HL-60 (cell line): ENCODE results near the gene ZFPL1.
A peak's percentile ranks its signal among the peaks of the same experiment; 100 is the strongest.

ENCODE experiments used
- DNase-seq, 2 experiments: peaks; one replicate each; pipeline ENCODE4 v3.0.0-alpha.2; 2010 to 2020; ENCODE audit warnings: low read depth in 1 of 2, low spot score in 1 of 2
- H3K27ac ChIP-seq: fragments of 250-450 bp; sonication (Bioruptor Pico); replicated peaks from 2 replicates; pipeline ENCODE4 v1.5.1; 2020; ENCODE audit warnings: mild to moderate bottlenecking, moderate library complexity
- H3K27me3 ChIP-seq: fragments of 250-450 bp; sonication (Bioruptor Pico); 2 replicates; pipeline ENCODE4 v1.5.1; 2021; ENCODE audit warnings: mild to moderate bottlenecking, moderate library complexity; ENCODE audit not compliant: insufficient read depth, poor library complexity, severe bottlenecking
- H3K4me3 ChIP-seq: replicated peaks from 2 replicates; pipeline ENCODE4 v1.5.1; 2011; ENCODE audit warnings: mild to moderate bottlenecking, control low read depth, low read length; ENCODE audit not compliant: insufficient read depth
- GABPA ChIP-seq: IDR thresholded peaks from 2 replicates; pipeline ENCODE4 v1.6.1; 2012; ENCODE audit warnings: low read depth
- POLR2AphosphoS5 ChIP-seq: IDR thresholded peaks from 2 replicates; pipeline ENCODE4 v1.6.1; 2012; ENCODE audit warnings: low read depth
- REST ChIP-seq: IDR thresholded peaks from 2 replicates; pipeline ENCODE4 v1.6.1; 2012; ENCODE audit warnings: low read depth; ENCODE audit not compliant: insufficient replicate concordance
- SPI1 ChIP-seq: IDR thresholded peaks from 2 replicates; pipeline ENCODE4 v1.6.1; 2012; ENCODE audit warnings: low read depth, mild to moderate bottlenecking, borderline replicate concordance
- TF ChIP-seq, protein P1 (sequence below): IDR thresholded peaks from one replicate; pipeline ENCODE4 v1.5.1; 2011; ENCODE audit warnings: low read length, control low read depth, inconsistent platforms; ENCODE audit not compliant: insufficient read depth

Gene ZFPL1

DNA sequence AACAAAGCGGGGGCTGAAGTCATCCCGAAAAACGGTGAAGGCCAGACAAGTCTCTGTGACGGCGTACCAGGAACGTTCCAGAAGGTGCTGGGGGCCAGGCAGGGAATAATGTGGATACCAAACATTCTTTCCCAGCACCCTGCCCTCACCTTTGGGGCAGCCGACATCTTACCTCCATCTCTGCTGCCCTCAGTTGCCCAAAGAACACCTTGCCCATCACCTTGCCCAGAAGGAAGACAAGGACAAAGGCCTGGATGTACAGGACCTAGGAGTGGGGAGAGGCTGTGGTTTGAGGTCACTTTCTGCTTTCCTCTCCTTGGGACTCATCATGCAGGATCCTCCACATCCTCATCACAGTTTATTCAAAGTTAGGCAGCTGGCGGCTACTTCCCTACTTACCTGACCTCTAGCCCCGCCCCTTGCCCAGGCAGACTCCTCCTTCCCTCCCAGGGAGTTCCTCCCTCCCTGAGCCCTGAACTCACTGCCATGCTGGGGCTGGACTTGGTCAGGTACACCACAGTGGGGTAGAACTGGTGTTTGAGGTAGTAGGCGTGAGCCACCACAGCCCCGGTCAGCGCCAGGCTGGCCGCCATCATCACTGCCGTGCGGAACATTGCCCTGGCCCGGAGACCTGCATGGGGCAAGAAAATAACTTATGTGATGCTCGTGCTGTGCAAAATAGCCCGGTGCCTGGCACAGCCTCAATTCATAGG lies 49.1 kb downstream of the ZFPL1 start:
- Histone ChIP-seq H3K4me3 (peak overlapping the region; percentile 97), H3K27ac (peak overlapping the region; percentile 99), H3K27me3 (no peaks in the 10 kb centered on the region)
- peak; percentile 83 to 91 for DNase-seq
- TF ChIP-seq SPI1 (peak; percentile 76), POLR2AphosphoS5 (no peak; the same call in 1 of the 2 replicates), REST (no peak), GABPA (no peak)
- TF ChIP-seq, protein P1, sequence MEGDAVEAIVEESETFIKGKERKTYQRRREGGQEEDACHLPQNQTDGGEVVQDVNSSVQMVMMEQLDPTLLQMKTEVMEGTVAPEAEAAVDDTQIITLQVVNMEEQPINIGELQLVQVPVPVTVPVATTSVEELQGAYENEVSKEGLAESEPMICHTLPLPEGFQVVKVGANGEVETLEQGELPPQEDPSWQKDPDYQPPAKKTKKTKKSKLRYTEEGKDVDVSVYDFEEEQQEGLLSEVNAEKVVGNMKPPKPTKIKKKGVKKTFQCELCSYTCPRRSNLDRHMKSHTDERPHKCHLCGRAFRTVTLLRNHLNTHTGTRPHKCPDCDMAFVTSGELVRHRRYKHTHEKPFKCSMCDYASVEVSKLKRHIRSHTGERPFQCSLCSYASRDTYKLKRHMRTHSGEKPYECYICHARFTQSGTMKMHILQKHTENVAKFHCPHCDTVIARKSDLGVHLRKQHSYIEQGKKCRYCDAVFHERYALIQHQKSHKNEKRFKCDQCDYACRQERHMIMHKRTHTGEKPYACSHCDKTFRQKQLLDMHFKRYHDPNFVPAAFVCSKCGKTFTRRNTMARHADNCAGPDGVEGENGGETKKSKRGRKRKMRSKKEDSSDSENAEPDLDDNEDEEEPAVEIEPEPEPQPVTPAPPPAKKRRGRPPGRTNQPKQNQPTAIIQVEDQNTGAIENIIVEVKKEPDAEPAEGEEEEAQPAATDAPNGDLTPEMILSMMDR: no peak

GRCh38 chr11:65133724-65134123 lies 49.7 kb downstream of the ZFPL1 start:
- DNase-seq: no peak

More at GRCh38 chr11:65133724-65134123, 49.7 kb downstream of the ZFPL1 start:
- TF ChIP-seq POLR2AphosphoS5: no peak
- TF ChIP-seq, protein P1: no peak
- TF ChIP-seq REST: no peak
- TF ChIP-seq SPI1: no peak
- no peak for TF ChIP-seq GABPA
- Histone ChIP-seq H3K27ac (peak overlapping the region; percentile 99), H3K27me3 (no peaks in the 10 kb centered on the region), H3K4me3 (peak overlapping the region; percentile 97)
